Gastrocnemius medialis (tissue), 4 donors: ENCODE results near the gene CLEC20A. TPM values are rescaled to one million over a fixed set of nuclear protein-coding genes. Genes with fewer than 3 reads are reported as not detected.

ENCODE experiments used
- ATAC-seq, 2 donors: fragments of 150-250 bp; one replicate each; pipeline ENCODE4 v1.9.1; 2016
- DNase-seq, 2 donors: peaks; one replicate each; pipeline ENCODE4 v3.0.0-alpha.2; 2019
- H3K27ac ChIP-seq, 4 donors: fragments of 200-600 bp; sonication (generic); 1 replicate in 1 of 4; 2 replicates in 3 of 4; pipeline ENCODE4 v1.5.1; 2016 to 2018; ENCODE audit warnings: mild to moderate bottlenecking in 2 of 4, moderate library complexity in 1 of 4
- H3K27me3 ChIP-seq, 3 donors: fragments of 200-600 bp; sonication (generic) in 2 of 3; 1 replicate in 1 of 3; 2 replicates in 2 of 3; pipeline versions ENCODE4 v1.5.1 to v1.6.0; 2016 to 2019; ENCODE audit warnings: mild to moderate bottlenecking in 1 of 3, moderate library complexity in 1 of 3
- H3K36me3 ChIP-seq, 2 donors: fragments of 200-600 bp; sonication (generic) in 1 of 2; one replicate each; pipeline ENCODE4 v1.5.1; 2017 to 2018
- H3K4me1 ChIP-seq, 2 donors: fragments of 200-600 bp; sonication (generic) in 1 of 2; one replicate each; pipeline ENCODE4 v1.5.1; 2016 to 2017; ENCODE audit warnings: mild to moderate bottlenecking in 2 of 2
- H3K4me3 ChIP-seq, 4 donors: fragments of 200-600 bp; sonication (generic) in 3 of 4; 1 replicate in 1 of 4; 2 replicates in 3 of 4; pipeline ENCODE4 v1.5.1; 2016 to 2019; ENCODE audit warnings: mild to moderate bottlenecking in 2 of 4
- H3K9me3 ChIP-seq, 3 donors: fragments of 200-600 bp; sonication (generic) in 2 of 3; 1 replicate in 1 of 3; 2 replicates in 2 of 3; pipeline ENCODE4 v1.5.1; 2016 to 2019
- POLR2A ChIP-seq, 2 donors: fragments of 450-650 bp; IDR thresholded peaks; one replicate each; pipeline ENCODE4 v1.6.1; 2017; ENCODE audit warnings: antibody characterized with exemption in 2 of 2, mild to moderate bottlenecking in 2 of 2, moderate library complexity in 2 of 2
- in situ Hi-C, 4 donors: fragments of 200-750 bp; cut with MboI; loops; one replicate each; pipeline versions ENCODE4 v1.15.0 to v1.8.0; 2017; ENCODE audit warnings: low sequenced_read_pairs in 4 of 4
- intact Hi-C: fragments of 100-400 bp; cut with DNase I; formaldehyde crosslinking; loops from one replicate; pipeline ENCODE4 v1.15.1; 2023; ENCODE audit warnings: low total_unique reads
- total RNA-seq, 4 donors: library from RNA; depleted of rRNA; stranded (reverse); fragments of >200 nt; gene quantifications; one replicate each; pipeline versions ENCODE4 v1.1.0 to v1.2.3, GENCODE V29; 2016
- TF ChIP-seq, protein P1 (sequence below), 5 experiments: fragments of 450-650 bp in 3 of 5; fragments of 200-600 bp in 2 of 5; sonication (generic) in 2 of 5; IDR thresholded peaks in 4 of 5; conservative IDR thresholded peaks in 1 of 5; 1 replicate in 4 of 5; 2 replicates in 1 of 5; pipeline ENCODE4 v1.5.1; 2016 to 2019; ENCODE audit warnings: antibody characterized with exemption in 5 of 5, mild to moderate bottlenecking in 3 of 5, moderate library complexity in 3 of 5

CLEC20A gene
- total RNA-seq, 4 donors from 2014 or later = not detected

DNA sequence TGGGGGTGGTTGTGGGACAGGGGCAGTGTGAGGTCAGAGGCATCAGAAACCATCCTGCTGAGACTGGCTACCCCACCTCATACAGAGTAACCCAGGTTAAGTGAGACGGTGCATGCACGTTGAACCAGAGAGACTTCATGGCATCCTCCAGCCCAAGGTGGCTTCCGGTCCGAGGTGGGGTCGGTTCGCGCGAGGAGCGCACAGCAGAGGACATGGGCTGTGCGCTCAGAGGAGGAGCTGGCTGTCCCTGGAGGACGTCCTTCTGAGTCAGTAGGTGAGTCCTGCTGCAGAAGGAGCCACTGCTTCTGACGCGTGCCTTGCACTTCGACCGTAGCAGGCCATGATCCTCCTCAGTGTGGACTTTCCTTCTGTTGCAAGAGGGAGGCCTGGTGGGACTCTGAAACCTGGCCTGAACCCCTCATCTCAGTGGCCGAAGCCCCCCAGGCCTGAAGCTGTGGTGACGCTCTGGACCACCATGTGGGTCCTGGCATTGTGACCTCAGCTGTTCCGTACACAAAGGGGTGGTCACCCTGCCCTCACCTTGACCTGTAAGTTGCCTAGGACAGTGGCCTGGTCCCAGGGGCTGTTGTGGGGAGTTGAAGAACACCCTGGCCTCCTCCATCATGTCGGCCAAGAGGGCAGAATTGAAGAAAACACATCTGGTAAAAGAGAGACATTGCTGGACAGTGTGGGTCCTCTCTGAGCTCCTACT, 16.0 kb upstream of the CLEC20A start, which contains the start of gene TEX35:
TSS of gene TEX35 (plus strand) at position 544 of the 712 bp plus-strand sequence. CDS start at position 624, 80 bp downstream.
- TF ChIP-seq POLR2A (IDR thresholded peaks at IDR 0.05) = no peak
- TF ChIP-seq, protein P1, sequence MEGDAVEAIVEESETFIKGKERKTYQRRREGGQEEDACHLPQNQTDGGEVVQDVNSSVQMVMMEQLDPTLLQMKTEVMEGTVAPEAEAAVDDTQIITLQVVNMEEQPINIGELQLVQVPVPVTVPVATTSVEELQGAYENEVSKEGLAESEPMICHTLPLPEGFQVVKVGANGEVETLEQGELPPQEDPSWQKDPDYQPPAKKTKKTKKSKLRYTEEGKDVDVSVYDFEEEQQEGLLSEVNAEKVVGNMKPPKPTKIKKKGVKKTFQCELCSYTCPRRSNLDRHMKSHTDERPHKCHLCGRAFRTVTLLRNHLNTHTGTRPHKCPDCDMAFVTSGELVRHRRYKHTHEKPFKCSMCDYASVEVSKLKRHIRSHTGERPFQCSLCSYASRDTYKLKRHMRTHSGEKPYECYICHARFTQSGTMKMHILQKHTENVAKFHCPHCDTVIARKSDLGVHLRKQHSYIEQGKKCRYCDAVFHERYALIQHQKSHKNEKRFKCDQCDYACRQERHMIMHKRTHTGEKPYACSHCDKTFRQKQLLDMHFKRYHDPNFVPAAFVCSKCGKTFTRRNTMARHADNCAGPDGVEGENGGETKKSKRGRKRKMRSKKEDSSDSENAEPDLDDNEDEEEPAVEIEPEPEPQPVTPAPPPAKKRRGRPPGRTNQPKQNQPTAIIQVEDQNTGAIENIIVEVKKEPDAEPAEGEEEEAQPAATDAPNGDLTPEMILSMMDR (IDR thresholded peaks at IDR 0.05 in 4 of 5, conservative IDR thresholded peaks at IDR 0.05 in 1 of 5) = no peak
- peaks cover 4 to 18% of the 10 kb centered on the region in 2 donors for H3K4me1 ChIP-seq
- H3K9me3 ChIP-seq = no peaks in the 10 kb centered on the region
- H3K36me3 ChIP-seq = no peaks in the 10 kb centered on the region
- intact Hi-C loops (no loop called here), in situ Hi-C loops (loop anchor here in 2 of 4 donors (25.0 kb wide), 1 partner anchor 200 kb away; no protein-coding TSS in a partner anchor)
- ATAC-seq (no peak), DNase-seq (no peak)
- no peak within 1 kb of the TSS for H3K4me3 ChIP-seq
- H3K27ac ChIP-seq = no peak within 1 kb of the TSS
- no peaks in the 10 kb centered on the region for H3K27me3 ChIP-seq

DNA sequence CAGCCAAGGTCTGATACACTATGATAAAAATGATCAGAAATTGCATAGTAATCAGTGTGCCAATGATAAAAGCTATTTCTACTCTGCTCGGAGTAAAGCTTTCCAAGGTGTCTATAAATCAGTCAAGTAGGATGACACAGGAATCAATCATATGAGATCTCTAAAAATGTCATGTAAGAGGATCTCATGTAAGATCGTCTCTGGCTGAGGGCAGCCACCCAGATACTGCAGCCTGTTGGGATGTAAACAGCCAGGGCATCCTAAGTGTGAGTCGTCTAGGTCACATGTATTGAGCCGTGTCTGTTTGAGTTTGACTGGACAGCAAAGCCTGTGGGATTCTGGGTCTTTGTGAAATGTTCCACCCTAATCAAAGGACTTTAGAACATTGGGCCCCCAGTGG, 13.4 kb upstream of the CLEC20A start:
- peak in 1 of 2 donors; percentile 15 for DNase-seq
- intact Hi-C loops = no loop called here
- in situ Hi-C loops = loop anchor here in 2 of 4 donors (25.0 kb wide), 1 partner anchor 198 kb away; no protein-coding TSS in a partner anchor

DNA sequence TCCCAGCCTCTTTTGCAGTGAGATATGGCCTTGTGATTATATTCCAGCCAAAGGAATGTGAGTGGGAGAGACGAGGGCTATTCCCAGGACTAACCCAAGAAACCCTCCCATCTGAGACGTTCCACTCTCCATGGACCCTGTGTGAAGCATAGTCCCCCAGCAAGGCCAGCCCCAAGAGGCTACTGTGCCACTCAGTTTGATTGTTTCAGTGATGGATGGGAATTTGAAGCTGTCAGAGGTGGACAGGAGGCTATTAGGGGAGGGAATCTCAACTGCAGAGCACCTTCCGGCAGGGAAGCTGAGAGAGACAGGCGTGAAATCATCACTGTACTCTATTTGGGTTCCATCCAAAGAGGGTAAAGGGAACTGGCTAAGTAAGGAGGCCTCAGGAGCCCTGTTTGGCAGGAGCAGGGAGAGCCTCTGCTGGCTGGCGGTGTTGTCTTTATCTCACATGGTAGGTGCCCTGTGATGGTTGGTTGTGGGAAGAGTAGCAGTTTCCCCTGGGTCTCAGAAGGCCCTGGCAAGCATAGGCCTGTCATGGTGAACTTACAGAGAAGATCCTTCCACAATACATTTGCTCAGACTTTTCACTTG, 12.7 kb upstream of the CLEC20A start:
- Histone ChIP-seq H3K4me1 (peaks cover 4 to 18% of the 10 kb centered on the region in 2 donors), H3K9me3 (no peaks in the 10 kb centered on the region), H3K4me3 (no peak overlapping the region), H3K27ac (peak overlapping the region in 1 of 4 donors; percentile 49), H3K36me3 (no peaks in the 10 kb centered on the region), H3K27me3 (no peaks in the 10 kb centered on the region)
- DNase-seq (peak in 1 of 2 donors; percentile 15), ATAC-seq (peak; percentile 65 to 83)
- in situ Hi-C loops (loop anchor here in 3 of 4 donors (10.0 to 25.0 kb wide), 2 partner anchors 195 to 197 kb away; no protein-coding TSS in a partner anchor), intact Hi-C loops (no loop called here)
- TF ChIP-seq POLR2A (IDR thresholded peaks at IDR 0.05) = no peak
- TF ChIP-seq, protein P1 (IDR thresholded peaks at IDR 0.05 in 4 of 5, conservative IDR thresholded peaks at IDR 0.05 in 1 of 5) = no peak

More for the DNA sequence above, 13.4 kb upstream of the CLEC20A start:
- H3K4me1 ChIP-seq = peaks cover 4 to 18% of the 10 kb centered on the region in 2 donors
- ATAC-seq = peak in 1 of 2 donors; percentile 75
- H3K36me3 ChIP-seq = no peaks in the 10 kb centered on the region
- no peaks in the 10 kb centered on the region for H3K9me3 ChIP-seq
- no peak overlapping the region for H3K4me3 ChIP-seq
- no peaks in the 10 kb centered on the region for H3K27me3 ChIP-seq
- H3K27ac ChIP-seq = peak overlapping the region in 1 of 4 donors; percentile 49
- TF ChIP-seq, protein P1 (IDR thresholded peaks at IDR 0.05 in 4 of 5, conservative IDR thresholded peaks at IDR 0.05 in 1 of 5) = no peak
- TF ChIP-seq POLR2A (IDR thresholded peaks at IDR 0.05) = no peak

DNA sequence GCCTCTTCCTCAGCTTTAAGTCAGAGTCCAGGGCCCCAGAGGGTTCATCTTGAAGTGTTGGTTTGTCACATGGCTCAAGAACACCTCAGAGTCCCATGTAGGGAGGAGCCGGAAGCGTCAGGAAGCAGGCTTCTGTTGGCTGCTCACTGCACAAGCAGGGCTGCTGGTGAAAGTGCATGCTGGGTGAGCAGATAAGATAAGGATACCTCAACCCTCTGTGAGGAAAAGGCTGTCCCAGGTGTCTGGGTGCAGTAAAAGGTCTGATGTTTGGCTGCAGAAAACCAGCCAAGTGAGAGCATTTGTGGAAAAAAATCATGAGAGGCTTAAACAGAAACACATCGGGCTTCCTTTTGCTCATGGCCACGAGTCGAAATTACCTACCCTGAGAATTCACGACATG, 9.9 kb upstream of the CLEC20A start:
- no peaks in the 10 kb centered on the region for H3K36me3 ChIP-seq
- TF ChIP-seq, protein P1 (IDR thresholded peaks at IDR 0.05 in 4 of 5, conservative IDR thresholded peaks at IDR 0.05 in 1 of 5) = no peak
- no peak for TF ChIP-seq POLR2A (IDR thresholded peaks at IDR 0.05)
- intact Hi-C loops = no loop called here
- ATAC-seq (no peak), DNase-seq (no peak)
- peaks cover 4 to 18% of the 10 kb centered on the region in 2 donors for H3K4me1 ChIP-seq
- no peak overlapping the region for H3K4me3 ChIP-seq
- H3K27ac ChIP-seq = no peak overlapping the region
- no peaks in the 10 kb centered on the region for H3K27me3 ChIP-seq
- in situ Hi-C loops = loop anchor here in 3 of 4 donors (10.0 to 25.0 kb wide), 2 partner anchors 192 to 194 kb away; no protein-coding TSS in a partner anchor
- no peaks in the 10 kb centered on the region for H3K9me3 ChIP-seq
